Cardiac muscle cell (in vitro differentiated cells and primary cell): ENCODE data around the gene HOXD12. TPM values are rescaled to one million over a fixed set of nuclear protein-coding genes. Genes with fewer than 3 reads are reported as not detected.

ENCODE experiments used
- DNase-seq, 2 donors: peaks; one replicate each; pipeline versions ENCODE4 v3.0.0 to v3.0.0-alpha.2; 2010 to 2017; ENCODE audit warnings: low read depth in 1 of 2, low spot score in 1 of 2
- H3K27ac ChIP-seq: fragments of 200-600 bp; sonication (generic); 2 replicates; pipeline ENCODE4 v1.5.1; 2016
- H3K27me3 ChIP-seq: fragments of 200-600 bp; sonication (generic); 2 replicates; pipeline ENCODE4 v1.6.0; 2016; ENCODE audit warnings: control low read depth
- H3K36me3 ChIP-seq: fragments of 200-600 bp; sonication (generic); 2 replicates; pipeline ENCODE4 v1.5.1; 2016; ENCODE audit warnings: control low read depth
- H3K4me1 ChIP-seq: fragments of 200-600 bp; sonication (generic); 2 replicates; pipeline ENCODE4 v1.8.1; 2017; ENCODE audit warnings: low read depth, mild to moderate bottlenecking, mixed run types
- H3K4me3 ChIP-seq: fragments of 200-600 bp; sonication (generic); 2 replicates; pipeline ENCODE4 v1.5.1; 2016; ENCODE audit warnings: mild to moderate bottlenecking
- H3K9me3 ChIP-seq: fragments of 200-600 bp; sonication (generic); 2 replicates; pipeline ENCODE4 v1.5.1; 2017; ENCODE audit warnings: low read depth, mild to moderate bottlenecking, control low read depth
- polyA plus RNA-seq: library from polyadenylated mRNA; unstranded; fragments of >200 nt; fragmentation: Nextera tagmentation; extraction: Ambion mirVana; gene quantifications from 2 replicates; pipeline ENCODE4 v1.2.1, GENCODE V29; 2016
- total RNA-seq: library from RNA; depleted of rRNA; stranded (reverse); fragments of >200 nt; gene quantifications from 2 replicates; pipeline ENCODE4 v1.2.3, GENCODE V29; 2016
- TF ChIP-seq, protein P1 (sequence below): IDR thresholded peaks from 2 replicates; pipeline ENCODE4 v1.5.1; 2012; ENCODE audit warnings: low read depth, mild to moderate bottlenecking, low read length

The HOXD12 gene
- total and polyA plus RNA-seq, 2 experiments from 2014 or later, result not detected

DNA sequence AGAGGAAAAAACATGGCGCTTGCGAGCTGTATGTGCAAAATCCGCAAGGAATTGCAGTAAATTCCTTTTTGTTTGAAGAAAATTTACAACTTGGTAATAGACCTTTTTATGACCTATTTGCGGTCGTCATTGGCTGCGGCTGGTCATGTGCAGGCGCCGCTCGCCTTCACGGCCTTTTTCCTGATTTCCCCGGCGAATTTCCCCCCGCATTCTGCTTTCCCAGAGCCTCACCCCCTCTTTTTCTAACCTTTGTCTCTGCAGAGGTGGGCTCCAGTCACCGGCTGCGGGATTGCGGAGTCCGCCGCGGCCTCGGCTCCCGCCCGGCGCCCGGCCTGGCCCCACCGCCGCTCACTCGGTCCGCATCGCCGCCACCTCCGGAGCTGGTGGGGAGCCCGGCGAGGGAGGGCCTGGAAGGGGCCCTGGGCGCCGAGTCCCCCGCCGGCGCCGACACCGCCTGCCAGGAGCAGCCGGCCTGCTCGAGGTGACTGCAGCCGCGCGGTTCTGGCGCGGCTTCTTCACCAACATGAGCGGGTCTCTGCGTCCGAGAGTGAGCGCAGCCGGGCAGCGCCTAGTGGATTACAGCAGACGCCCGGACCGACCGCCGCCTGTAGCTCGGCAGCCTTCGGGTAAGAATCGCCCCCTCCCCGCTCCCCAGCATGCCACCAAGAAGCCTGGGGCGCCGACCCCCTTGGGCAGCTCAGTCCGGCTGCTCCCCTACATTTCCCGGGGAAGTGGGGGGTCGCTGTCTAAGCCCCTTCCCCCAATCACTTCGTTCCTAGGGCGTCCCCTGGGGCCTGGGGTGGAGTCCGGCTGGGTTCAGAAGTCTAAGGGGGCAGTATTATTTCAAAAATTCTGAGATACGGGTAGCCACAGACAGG is 37.0 kb downstream of the HOXD12 start:
- H3K27ac ChIP-seq, result no peak overlapping the region
- H3K36me3 ChIP-seq, result no peaks in the 10 kb centered on the region

DNA sequence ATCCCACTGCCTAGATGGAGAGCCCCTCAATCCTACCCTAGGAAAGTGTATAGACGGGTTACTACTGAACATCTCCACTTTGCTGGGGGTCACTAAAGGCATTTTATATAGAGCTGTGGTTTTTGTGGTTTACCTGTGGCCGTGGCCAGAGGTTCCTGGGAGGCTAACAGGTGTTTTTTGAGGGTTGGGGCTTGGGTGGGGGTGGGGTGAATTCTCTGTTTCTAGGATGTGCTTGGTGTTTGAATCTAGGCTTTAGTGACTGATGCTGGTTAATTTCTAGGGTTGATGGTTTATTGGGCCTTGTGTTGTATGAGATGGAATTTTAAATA is 37.6 kb downstream of the HOXD12 start:
- no peak overlapping the region for H3K27ac ChIP-seq
- no peaks in the 10 kb centered on the region for H3K4me1 ChIP-seq
- TF ChIP-seq, protein P1, sequence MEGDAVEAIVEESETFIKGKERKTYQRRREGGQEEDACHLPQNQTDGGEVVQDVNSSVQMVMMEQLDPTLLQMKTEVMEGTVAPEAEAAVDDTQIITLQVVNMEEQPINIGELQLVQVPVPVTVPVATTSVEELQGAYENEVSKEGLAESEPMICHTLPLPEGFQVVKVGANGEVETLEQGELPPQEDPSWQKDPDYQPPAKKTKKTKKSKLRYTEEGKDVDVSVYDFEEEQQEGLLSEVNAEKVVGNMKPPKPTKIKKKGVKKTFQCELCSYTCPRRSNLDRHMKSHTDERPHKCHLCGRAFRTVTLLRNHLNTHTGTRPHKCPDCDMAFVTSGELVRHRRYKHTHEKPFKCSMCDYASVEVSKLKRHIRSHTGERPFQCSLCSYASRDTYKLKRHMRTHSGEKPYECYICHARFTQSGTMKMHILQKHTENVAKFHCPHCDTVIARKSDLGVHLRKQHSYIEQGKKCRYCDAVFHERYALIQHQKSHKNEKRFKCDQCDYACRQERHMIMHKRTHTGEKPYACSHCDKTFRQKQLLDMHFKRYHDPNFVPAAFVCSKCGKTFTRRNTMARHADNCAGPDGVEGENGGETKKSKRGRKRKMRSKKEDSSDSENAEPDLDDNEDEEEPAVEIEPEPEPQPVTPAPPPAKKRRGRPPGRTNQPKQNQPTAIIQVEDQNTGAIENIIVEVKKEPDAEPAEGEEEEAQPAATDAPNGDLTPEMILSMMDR, result no peak

More for the DNA sequence above, 37.0 kb downstream of the HOXD12 start:
- TF ChIP-seq, protein P1, result no peak
- peak; percentile 25 to 59 for DNase-seq
- peaks cover 100% of the 10 kb centered on the region for H3K27me3 ChIP-seq
- no peaks in the 10 kb centered on the region for H3K9me3 ChIP-seq
- peak overlapping the region; percentile 27 for H3K4me3 ChIP-seq
- H3K4me1 ChIP-seq, result no peaks in the 10 kb centered on the region

GRCh38 chr2:176137906-176138305 is 38.3 kb downstream of the HOXD12 start:
- Histone ChIP-seq H3K4me1 (no peaks in the 10 kb centered on the region), H3K4me3 (no peak overlapping the region)

More for the DNA sequence above, 37.6 kb downstream of the HOXD12 start:
- H3K27me3 ChIP-seq, result peaks cover 100% of the 10 kb centered on the region
- no peak for DNase-seq
- no peaks in the 10 kb centered on the region for H3K9me3 ChIP-seq
- no peaks in the 10 kb centered on the region for H3K36me3 ChIP-seq
- peak overlapping the region; percentile 27 for H3K4me3 ChIP-seq

GRCh38 chr2:176138526-176138922 is 38.9 kb downstream of the HOXD12 start:
- DNase-seq, result no peak
- H3K36me3 ChIP-seq, result no peaks in the 10 kb centered on the region
- no peaks in the 10 kb centered on the region for H3K9me3 ChIP-seq
- H3K4me3 ChIP-seq, result no peak overlapping the region
- H3K27ac ChIP-seq, result no peak overlapping the region
- TF ChIP-seq, protein P1, result no peak
- no peaks in the 10 kb centered on the region for H3K4me1 ChIP-seq
- peaks cover 100% of the 10 kb centered on the region for H3K27me3 ChIP-seq

More at GRCh38 chr2:176137906-176138305, 38.3 kb downstream of the HOXD12 start:
- Histone ChIP-seq H3K27ac (no peak overlapping the region), H3K36me3 (no peaks in the 10 kb centered on the region), H3K27me3 (peaks cover 100% of the 10 kb centered on the region), H3K9me3 (no peaks in the 10 kb centered on the region)
- DNase-seq, result no peak
- TF ChIP-seq, protein P1, result no peak

- H3K27ac ChIP-seq, result no peak overlapping the region
- H3K4me1 ChIP-seq, result no peaks in the 10 kb centered on the region
- DNase-seq, result no peak
- TF ChIP-seq, protein P1, result no peak
- no peaks in the 10 kb centered on the region for H3K36me3 ChIP-seq
- H3K27me3 ChIP-seq, result peaks cover 100% of the 10 kb centered on the region
- no peak overlapping the region for H3K4me3 ChIP-seq
- no peaks in the 10 kb centered on the region for H3K9me3 ChIP-seq
Measured at GRCh38 chr2:176138923-176139660, 39.5 kb downstream of the HOXD12 start.
